ENCODE results near the gene ATP2A1.
"Not testable (repeated sequence)": the region's sequence is repeated elsewhere in the genome, so short reads cannot be mapped to it uniquely, and the experiment has no call there.

ATP2A1 gene

GRCh38 chr16:28939825-28940224 lies 61.5 kb downstream of the ATP2A1 start:
- not testable (repeated sequence) for DNase-seq

- DNase-seq, result no peak
These were observed 65.0 kb downstream of the ATP2A1 start for GRCh38 chr16:28943281-28943680.

DNA sequence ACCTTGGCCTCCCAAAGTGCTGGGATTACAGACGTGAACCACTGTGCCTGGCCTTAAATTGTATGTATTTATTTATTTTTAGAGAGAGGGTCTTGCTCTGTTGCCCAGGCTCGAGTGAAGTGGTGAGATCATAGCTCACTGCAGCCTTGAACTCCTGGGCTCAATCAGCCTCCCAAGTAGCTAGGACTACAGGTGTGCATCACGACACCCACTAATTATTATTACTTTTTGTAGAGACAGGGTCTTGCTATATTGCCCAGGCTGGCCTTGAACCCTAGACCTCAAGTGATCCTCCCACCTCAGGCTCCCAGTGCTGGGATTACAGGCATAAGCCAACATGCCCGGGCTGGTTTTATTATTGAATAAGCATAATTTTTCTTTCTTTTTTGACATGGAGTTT lies 68.4 kb downstream of the ATP2A1 start:
- no peak for DNase-seq

DNA sequence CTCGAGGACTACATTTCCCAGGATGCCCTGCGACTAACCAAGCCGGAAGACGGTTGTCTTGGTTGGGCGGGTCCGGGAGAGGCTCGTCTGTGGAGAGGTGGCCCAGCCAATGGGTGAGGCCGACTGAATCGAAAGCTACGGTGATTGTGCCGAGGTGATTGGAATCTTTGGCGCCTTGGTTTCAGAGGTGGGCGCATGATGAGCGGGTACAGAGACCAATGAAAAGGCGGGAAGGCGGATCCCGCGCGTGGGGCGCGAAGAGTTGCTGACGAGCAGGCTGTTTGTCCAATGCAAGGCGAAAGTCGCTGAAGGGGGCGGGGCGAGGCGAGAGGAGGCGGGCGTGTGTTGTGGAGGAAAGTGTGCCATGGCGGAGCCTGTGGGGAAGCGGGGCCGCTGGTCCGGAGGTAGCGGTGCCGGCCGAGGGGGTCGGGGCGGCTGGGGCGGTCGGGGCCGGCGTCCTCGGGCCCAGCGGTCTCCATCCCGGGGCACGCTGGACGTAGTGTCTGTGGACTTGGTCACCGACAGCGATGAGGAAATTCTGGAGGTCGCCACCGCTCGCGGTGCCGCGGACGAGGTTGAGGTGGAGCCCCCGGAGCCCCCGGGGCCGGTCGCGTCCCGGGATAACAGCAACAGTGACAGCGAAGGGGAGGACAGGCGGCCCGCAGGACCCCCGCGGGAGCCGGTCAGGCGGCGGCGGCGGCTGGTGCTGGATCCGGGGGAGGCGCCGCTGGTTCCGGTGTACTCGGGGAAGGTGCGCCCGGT lies 72.5 kb downstream of the ATP2A1 start, which contains the start of gene NFATC2IP:
NFATC2IP (plus strand) TSS at position 290 of the 762 bp plus-strand sequence; CDS start at position 365, 75 bp downstream.
- DNase-seq, result peak; percentile 98 to 100

DNA sequence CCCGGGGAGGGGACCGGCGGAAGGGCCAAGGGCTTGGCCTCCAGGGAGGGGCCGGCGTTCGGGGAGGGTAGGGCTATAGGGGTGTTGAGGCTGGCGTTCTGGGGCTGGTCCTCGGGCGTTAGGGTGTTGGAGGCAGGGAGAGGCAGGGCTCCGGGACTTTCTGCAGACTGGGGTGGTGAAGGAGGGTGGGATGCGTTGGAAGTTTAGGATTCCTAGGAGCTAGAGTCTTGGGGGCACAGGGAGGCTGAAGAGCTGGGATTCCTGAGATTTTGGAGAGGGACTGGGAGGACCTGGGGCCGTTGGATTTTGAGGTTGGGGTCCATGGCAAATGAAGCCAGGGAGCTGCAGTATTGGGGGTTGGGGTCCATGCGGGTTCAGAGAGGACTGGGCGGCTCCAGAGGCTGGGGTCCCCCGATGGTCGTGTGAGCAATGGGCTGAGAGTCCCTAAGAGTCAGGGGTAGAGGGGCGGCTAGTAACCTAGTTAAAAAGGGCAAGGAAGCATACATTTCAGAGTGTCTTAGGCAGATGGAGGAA lies 73.2 kb downstream of the ATP2A1 start:
- DNase-seq, result no peak
